B cell (primary cell): ENCODE measurements around the gene LAMA2. TPM values are rescaled to one million over a fixed set of nuclear protein-coding genes. Genes with fewer than 3 reads are reported as not detected.
A peak's percentile ranks its signal among the peaks of the same experiment; 100 is the strongest.

Source experiments
- ATAC-seq: fragments of 200-7000 bp; cut with Tn5 transposase; one replicate; pipeline ENCODE4 v1.10.0; 2021; ENCODE audit warnings: low read depth, mild to moderate bottlenecking, moderate number of reproducible peaks, moderate library complexity
- CTCF ChIA-PET: fragments of 350-600 bp; sonication (Branson Sonifier 250); formaldehyde crosslinking; loops from one replicate; lab custom pipeline; 2021; ENCODE audit warnings: antibody characterized with exemption, inconsistent platforms; lab: Charles Lee
- POLR2A ChIA-PET: fragments of 350-600 bp; sonication (Branson Sonifier 250); formaldehyde crosslinking; loops from one replicate; lab custom pipeline; 2021; ENCODE audit warnings: antibody characterized with exemption; lab: Charles Lee
- DNase-seq: peaks from one replicate; pipeline ENCODE4 v3.0.0; 2013
- H2AFZ ChIP-seq: 2 replicates; pipeline ENCODE4 v1.6.1; 2012; ENCODE audit warnings: mild to moderate bottlenecking, low read depth, low read length; ENCODE audit not compliant: insufficient read depth, poor library complexity, severe bottlenecking
- H3K27ac ChIP-seq, 2 donors: 1 replicate in 1 of 2; 2 replicates in 1 of 2; pipeline ENCODE4 v1.5.1; 2012 to 2013; ENCODE audit warnings: low read length in 2 of 2, mild to moderate bottlenecking in 2 of 2, moderate library complexity in 1 of 2
- H3K27me3 ChIP-seq, 4 experiments: fragments of 200-600 bp in 1 of 4; sonication (generic) in 1 of 4; replicated peaks in 1 of 4; 1 replicate in 2 of 4; 2 replicates in 2 of 4; pipeline versions ENCODE4 v1.6.1 to v1.7.0; 2013 to 2016; ENCODE audit warnings: low read length in 3 of 4, mild to moderate bottlenecking in 2 of 4, mixed read lengths in 1 of 4, moderate library complexity in 1 of 4; ENCODE audit not compliant: insufficient read depth in 4 of 4, control insufficient read depth in 3 of 4; ENCODE audit errors: control extremely low read depth in 1 of 4
- H3K36me3 ChIP-seq, 2 experiments: replicated peaks in 1 of 2; 1 replicate in 1 of 2; 2 replicates in 1 of 2; pipeline versions ENCODE4 v1.6.1 to v1.7.1; 2013; ENCODE audit warnings: low read length in 1 of 2; ENCODE audit not compliant: insufficient read depth in 2 of 2, control insufficient read depth in 1 of 2; ENCODE audit errors: control extremely low read depth in 1 of 2, extremely low read depth in 1 of 2
- H3K4me1 ChIP-seq, 2 donors: fragments of 200-600 bp in 1 of 2; sonication (generic) in 1 of 2; 1 replicate in 1 of 2; 2 replicates in 1 of 2; pipeline versions ENCODE4 v1.5.1 to v1.6.1; 2013 to 2017; ENCODE audit warnings: low read length in 2 of 2; ENCODE audit not compliant: control insufficient read depth in 2 of 2, insufficient read depth in 2 of 2
- H3K4me2 ChIP-seq: replicated peaks from 2 replicates; pipeline ENCODE3; 2012; ENCODE audit warnings: mild to moderate bottlenecking, low read depth, low read length; ENCODE audit not compliant: poor library complexity, severe bottlenecking
- H3K4me3 ChIP-seq, 5 experiments: fragments of 200-600 bp in 1 of 5; sonication (generic) in 1 of 5; 1 replicate in 3 of 5; 2 replicates in 2 of 5; pipeline versions ENCODE4 v1.5.1 to v1.7.0; 2011 to 2016; ENCODE audit warnings: low read length in 4 of 5, mild to moderate bottlenecking in 4 of 5, low read depth in 2 of 5, control low read depth in 1 of 5, moderate library complexity in 1 of 5; ENCODE audit not compliant: insufficient read depth in 1 of 5; ENCODE audit errors: control extremely low read depth in 1 of 5, extremely low read depth in 1 of 5
- H3K79me2 ChIP-seq: fragments of 200-600 bp; sonication (generic); one replicate; pipeline ENCODE4 v1.6.0; 2016; ENCODE audit warnings: low read length; ENCODE audit not compliant: control insufficient read depth, insufficient read depth
- H3K9ac ChIP-seq: fragments of 200-600 bp; sonication (generic); 2 replicates; pipeline ENCODE4 v1.6.1; 2017; ENCODE audit warnings: mild to moderate bottlenecking, low read length, moderate library complexity
- H3K9me3 ChIP-seq, 3 donors: one replicate each; pipeline versions ENCODE4 v1.6.1 to v1.7.1; 2013; ENCODE audit warnings: low read length in 2 of 3; ENCODE audit not compliant: control insufficient read depth in 2 of 3, insufficient read depth in 1 of 3; ENCODE audit errors: control extremely low read depth in 1 of 3
- H4K20me1 ChIP-seq: 2 replicates; pipeline ENCODE4 v1.6.0; 2012; ENCODE audit warnings: mild to moderate bottlenecking, low read length; ENCODE audit not compliant: insufficient read depth, control insufficient read depth, poor library complexity, severe bottlenecking
- H3K27ac Mint-ChIP-seq: one replicate; pipeline ENCODE4 v1.8.0; 2021; ENCODE audit warnings: mixed read lengths
- H3K27me3 Mint-ChIP-seq: one replicate; pipeline ENCODE4 v1.8.0; 2021; ENCODE audit warnings: mixed read lengths
- H3K4me1 Mint-ChIP-seq: one replicate; pipeline ENCODE4 v1.8.0; 2021; ENCODE audit warnings: mixed read lengths
- H3K4me3 Mint-ChIP-seq: one replicate; pipeline ENCODE4 v1.8.0; 2021; ENCODE audit warnings: mixed read lengths
- H3K9me3 Mint-ChIP-seq: one replicate; pipeline ENCODE4 v1.8.0; 2022; ENCODE audit warnings: mixed read lengths; ENCODE audit not compliant: insufficient read depth
- EZH2 ChIP-seq: IDR thresholded peaks from 2 replicates; pipeline ENCODE4 v1.6.1; 2012; ENCODE audit warnings: borderline replicate concordance, low read depth, mild to moderate bottlenecking, moderate library complexity, low read length; ENCODE audit not compliant: insufficient read depth, poor library complexity, severe bottlenecking
- WGBS: methylation state at CpG from one replicate; pipeline ENCODE4 v1.1.5; 2013; ENCODE audit warnings: missing lambda C conversion rate; ENCODE audit not compliant: insufficient coverage; 5-methylcytosine and 5-hydroxymethylcytosine counted together
- intact Hi-C: fragments of 100-400 bp; cut with micrococcal nuclease; formaldehyde crosslinking; loops from one replicate; pipeline ENCODE4 v1.10.0; 2022
- polyA plus RNA-seq: library from polyadenylated mRNA; depleted of rRNA; stranded (reverse); fragments of >200 nt; gene quantifications from 2 replicates; pipeline ENCODE4 v1.2.3, GENCODE V29; 2012
- total RNA-seq, 2 donors: library from RNA; stranded (reverse); fragments of 120-200 nt in 1 of 2; gene quantifications; 1 replicate in 1 of 2; 2 replicates in 1 of 2; pipeline versions ENCODE4 v1.2.3 to v1.2.4, GENCODE V29; 2013 to 2022
- TF ChIP-seq, protein P1 (sequence below): fragments of 200-600 bp; IDR thresholded peaks from one replicate; pipeline ENCODE4 v1.8.0; 2022; ENCODE audit warnings: antibody characterized with exemption, mild to moderate bottlenecking

The LAMA2 gene
- total and polyA plus RNA-seq, 2 donors (not counting 1 experiment from before 2014, with no cell fraction given), result 0.16 TPM; not detected in 1

DNA sequence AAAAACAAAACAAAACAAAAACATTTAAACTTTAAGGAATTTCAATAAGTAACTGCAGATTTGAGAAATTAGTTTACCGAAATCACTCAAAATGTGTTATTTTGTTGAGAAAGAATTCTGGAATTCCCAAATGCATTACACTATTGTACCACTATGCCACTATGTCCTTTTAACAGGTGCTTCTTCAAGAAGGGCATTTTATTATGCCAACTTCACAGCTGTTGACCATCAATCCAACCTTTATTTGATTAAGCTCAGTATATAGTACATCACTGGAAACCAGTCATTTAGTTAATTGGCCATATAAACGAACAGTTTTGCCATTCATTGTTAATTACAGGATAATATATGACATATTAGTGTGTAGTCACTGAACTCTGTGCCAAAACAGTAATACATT, 605.4 kb downstream of the LAMA2 start:
- Histone ChIP-seq H3K36me3 (no peaks in the 10 kb centered on the region), H3K27ac (no peak overlapping the region), H3K79me2 (no peaks in the 10 kb centered on the region), H4K20me1 (no peaks in the 10 kb centered on the region), H3K9ac (no peak overlapping the region), H3K27me3 (no peaks in the 10 kb centered on the region), H2AFZ (no peak overlapping the region), H3K4me2 (no peak overlapping the region), H3K4me3 (no peak overlapping the region), H3K4me1 (peaks cover 18 to 21% of the 10 kb centered on the region in 2 donors), H3K9me3 (no peaks in the 10 kb centered on the region)
- Mint-ChIP-seq H3K9me3 (no peaks in the 10 kb centered on the region), H3K4me3 (no peak overlapping the region), H3K27ac (no peak overlapping the region), H3K4me1 (peaks cover 20% of the 10 kb centered on the region), H3K27me3 (no peaks in the 10 kb centered on the region)
- ATAC-seq (no peak), DNase-seq (no peak)
- intact Hi-C loops, result no loop called here
- TF ChIP-seq, protein P1, sequence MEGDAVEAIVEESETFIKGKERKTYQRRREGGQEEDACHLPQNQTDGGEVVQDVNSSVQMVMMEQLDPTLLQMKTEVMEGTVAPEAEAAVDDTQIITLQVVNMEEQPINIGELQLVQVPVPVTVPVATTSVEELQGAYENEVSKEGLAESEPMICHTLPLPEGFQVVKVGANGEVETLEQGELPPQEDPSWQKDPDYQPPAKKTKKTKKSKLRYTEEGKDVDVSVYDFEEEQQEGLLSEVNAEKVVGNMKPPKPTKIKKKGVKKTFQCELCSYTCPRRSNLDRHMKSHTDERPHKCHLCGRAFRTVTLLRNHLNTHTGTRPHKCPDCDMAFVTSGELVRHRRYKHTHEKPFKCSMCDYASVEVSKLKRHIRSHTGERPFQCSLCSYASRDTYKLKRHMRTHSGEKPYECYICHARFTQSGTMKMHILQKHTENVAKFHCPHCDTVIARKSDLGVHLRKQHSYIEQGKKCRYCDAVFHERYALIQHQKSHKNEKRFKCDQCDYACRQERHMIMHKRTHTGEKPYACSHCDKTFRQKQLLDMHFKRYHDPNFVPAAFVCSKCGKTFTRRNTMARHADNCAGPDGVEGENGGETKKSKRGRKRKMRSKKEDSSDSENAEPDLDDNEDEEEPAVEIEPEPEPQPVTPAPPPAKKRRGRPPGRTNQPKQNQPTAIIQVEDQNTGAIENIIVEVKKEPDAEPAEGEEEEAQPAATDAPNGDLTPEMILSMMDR, result no peak
- no peak for TF ChIP-seq EZH2
- WGBS, result no CpG with 5 or more reads among the region's 2 CpGs
- ChIA-PET CTCF (interaction anchor here (3.7 kb wide), 1 partner anchor 11 kb away, joined by 23 read pairs; no protein-coding TSS in a partner anchor), POLR2A (no interaction called here)

DNA sequence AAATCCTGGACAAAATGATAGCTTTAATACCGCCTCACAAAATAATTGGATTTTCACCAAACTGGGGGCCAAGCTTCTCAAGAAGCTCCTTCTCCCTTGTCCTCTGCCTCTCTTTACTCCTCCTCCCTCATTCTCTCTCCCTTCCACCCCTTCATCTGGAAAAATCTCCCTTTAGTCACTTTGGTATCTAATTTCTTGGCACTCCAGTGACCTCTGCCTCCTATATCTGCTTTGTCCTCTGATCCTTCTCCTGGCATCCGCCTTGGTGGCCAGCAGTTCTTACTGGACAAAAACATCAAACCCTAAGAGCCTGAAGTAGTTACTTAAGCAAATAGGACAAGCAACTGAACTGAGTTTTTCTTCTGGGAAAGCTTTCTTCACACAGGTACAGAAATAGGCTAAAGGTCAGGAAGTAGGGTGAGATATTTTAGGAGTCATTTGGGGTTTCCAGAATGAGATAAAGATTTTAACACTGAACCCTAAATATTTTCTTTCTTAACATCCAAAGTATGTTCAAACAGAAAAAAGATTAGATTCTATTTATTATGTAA, 606.4 kb downstream of the LAMA2 start:
- Histone ChIP-seq H2AFZ (peak overlapping the region; percentile 34), H4K20me1 (no peaks in the 10 kb centered on the region), H3K27ac (peak overlapping the region in 1 of 2 donors; percentile 89), H3K9ac (no peak overlapping the region), H3K4me3 (no peak overlapping the region), H3K36me3 (no peaks in the 10 kb centered on the region), H3K4me2 (no peak overlapping the region), H3K79me2 (no peaks in the 10 kb centered on the region), H3K27me3 (no peaks in the 10 kb centered on the region), H3K9me3 (no peaks in the 10 kb centered on the region), H3K4me1 (peaks cover 18 to 21% of the 10 kb centered on the region in 2 donors)
- Mint-ChIP-seq H3K27me3 (no peaks in the 10 kb centered on the region), H3K4me3 (no peak overlapping the region), H3K4me1 (peaks cover 20% of the 10 kb centered on the region), H3K27ac (peak overlapping the region; percentile 33), H3K9me3 (no peaks in the 10 kb centered on the region)
- POLR2A ChIA-PET, result no interaction called here
- DNase-seq (no peak), ATAC-seq (no peak)
- 95% methylated on average over 2 of the region's 2 CpGs for WGBS
- intact Hi-C loops, result no loop called here
- CTCF ChIA-PET, result interaction anchor here (1.0 to 3.7 kb wide), 3 partner anchors 9 to 11 kb away, joined by 3 to 23 read pairs (median 5); no protein-coding TSS in a partner anchor
- TF ChIP-seq, protein P1, result no peak
- TF ChIP-seq EZH2, result no peak
